MM.1S (cell line): Measurements from ENCODE around the gene SFN.

Source experiments
- EZH2 ChIP-seq: fragments of 300-600 bp; sonication (generic); optimal IDR thresholded peaks from 2 replicates; pipeline ENCODE3; 2017; ENCODE audit warnings: low read depth, mild to moderate bottlenecking, antibody characterized with exemption, low read length, mixed read lengths
- EZH2phosphoT487 ChIP-seq: fragments of 300-600 bp; sonication (generic); IDR thresholded peaks from 2 replicates; pipeline ENCODE4 v1.6.1; 2018; ENCODE audit warnings: antibody characterized with exemption, low read length
- TF ChIP-seq, protein P1 (sequence below): fragments of 300-600 bp; sonication (generic); IDR thresholded peaks from 2 replicates; pipeline ENCODE4 v1.5.1; 2016; ENCODE audit warnings: antibody characterized with exemption, low read length, mixed read lengths

DNA sequence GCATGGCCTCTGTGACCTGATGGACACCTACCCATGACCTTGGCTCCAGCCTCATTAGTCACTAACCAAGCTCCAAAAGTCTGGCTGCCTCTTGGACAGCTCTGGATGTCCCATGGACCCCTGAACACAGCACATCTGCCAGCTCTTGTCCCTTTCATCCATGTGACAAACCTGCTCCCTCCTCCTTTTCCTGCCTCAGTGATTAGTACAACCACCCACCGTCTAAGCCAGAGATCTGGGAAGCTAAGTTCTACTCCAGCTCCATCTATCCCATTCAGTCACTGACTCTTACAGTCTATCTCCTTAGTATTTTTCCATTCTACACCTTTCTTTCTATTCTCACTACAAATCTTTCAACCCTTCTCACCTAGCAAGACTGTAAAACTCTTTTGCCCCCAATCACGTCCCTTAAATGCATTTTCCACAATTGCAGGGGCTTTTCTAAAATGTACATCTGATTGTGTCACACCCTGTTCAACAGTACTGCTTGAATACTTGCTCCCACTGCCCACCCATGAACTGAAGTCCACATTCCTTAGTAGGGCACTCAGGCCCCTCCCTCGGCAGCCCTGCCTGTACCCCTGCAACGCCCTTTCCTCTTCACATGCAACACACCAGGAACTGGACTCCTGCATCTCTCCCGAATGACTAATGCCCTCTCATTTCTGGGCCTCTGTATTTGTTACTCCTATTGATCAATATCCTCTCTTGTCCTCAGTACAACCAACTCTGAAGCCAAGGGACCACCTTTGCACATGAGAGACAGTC is 19.9 kb downstream of the SFN start:
- TF ChIP-seq, protein P1, sequence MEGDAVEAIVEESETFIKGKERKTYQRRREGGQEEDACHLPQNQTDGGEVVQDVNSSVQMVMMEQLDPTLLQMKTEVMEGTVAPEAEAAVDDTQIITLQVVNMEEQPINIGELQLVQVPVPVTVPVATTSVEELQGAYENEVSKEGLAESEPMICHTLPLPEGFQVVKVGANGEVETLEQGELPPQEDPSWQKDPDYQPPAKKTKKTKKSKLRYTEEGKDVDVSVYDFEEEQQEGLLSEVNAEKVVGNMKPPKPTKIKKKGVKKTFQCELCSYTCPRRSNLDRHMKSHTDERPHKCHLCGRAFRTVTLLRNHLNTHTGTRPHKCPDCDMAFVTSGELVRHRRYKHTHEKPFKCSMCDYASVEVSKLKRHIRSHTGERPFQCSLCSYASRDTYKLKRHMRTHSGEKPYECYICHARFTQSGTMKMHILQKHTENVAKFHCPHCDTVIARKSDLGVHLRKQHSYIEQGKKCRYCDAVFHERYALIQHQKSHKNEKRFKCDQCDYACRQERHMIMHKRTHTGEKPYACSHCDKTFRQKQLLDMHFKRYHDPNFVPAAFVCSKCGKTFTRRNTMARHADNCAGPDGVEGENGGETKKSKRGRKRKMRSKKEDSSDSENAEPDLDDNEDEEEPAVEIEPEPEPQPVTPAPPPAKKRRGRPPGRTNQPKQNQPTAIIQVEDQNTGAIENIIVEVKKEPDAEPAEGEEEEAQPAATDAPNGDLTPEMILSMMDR, result no peak
- no peak for TF ChIP-seq EZH2
- no peak for TF ChIP-seq EZH2phosphoT487
